ENCODE data around the gene PRR14L. TPM values are rescaled to one million over a fixed set of nuclear protein-coding genes. Genes with fewer than 3 reads are reported as not detected.
"Not testable (repeated sequence)": the region's sequence is repeated elsewhere in the genome, so short reads cannot be mapped to it uniquely, and the experiment has no call there.

PRR14L gene
- 32.8 TPM for polyA plus RNA-seq (2013, experiment 1 of 4)
- polyA plus RNA-seq (2013, experiment 2 of 4), result 45.2 TPM
- polyA plus RNA-seq (2013, experiment 3 of 4), result 19.4 TPM
- 23.1 TPM for polyA plus RNA-seq (2013, experiment 4 of 4)

DNA sequence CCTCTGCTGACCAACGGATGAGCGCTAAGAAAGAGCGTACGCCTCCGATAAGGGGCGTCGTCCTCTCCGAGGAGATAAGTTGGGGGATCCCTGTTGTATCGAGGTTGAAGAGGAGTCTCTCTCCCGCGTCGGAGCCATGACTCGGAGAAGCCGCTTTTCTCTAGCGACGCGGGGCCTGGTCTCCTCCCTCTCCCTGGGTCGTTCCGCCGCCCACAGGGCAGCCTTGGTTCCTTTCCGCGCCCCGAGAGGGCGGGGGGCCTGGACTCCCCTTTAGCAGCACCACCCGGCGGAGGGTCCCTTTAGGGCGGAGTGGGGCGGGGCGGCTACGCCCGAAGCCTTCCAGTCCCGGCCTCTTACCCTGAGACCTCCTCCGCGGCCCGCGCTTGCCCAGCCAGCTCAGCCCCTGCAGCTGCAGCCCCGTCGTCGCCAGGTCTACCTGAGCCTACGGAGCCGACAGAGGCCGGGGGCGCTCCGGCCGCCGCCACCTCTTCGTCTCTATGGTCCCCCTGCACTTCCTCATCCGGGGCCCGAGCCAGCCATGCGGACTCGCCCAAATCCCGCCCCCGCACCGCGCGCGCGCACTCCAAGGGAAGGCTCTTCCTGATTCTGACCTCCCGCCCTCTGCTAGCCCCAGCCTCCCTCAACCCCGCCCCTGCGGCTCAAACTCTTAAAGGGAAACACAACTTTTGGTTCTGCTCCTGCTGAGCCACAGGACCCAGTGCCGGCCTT, at the start of gene PRR14L:
PRR14L (minus strand) TSS at position 497 of the 729 bp plus-strand sequence. CDS start 11,272 bp downstream, outside the sequence.
- Histone ChIP-seq H3K9me3 (ENCODE audit: control insufficient read depth, low read length) (no peaks in the 10 kb centered on the region), H3K27me3 (ENCODE audit: control insufficient read depth, insufficient read depth, low read length, poor library complexity, severe bottlenecking) (no peaks in the 10 kb centered on the region), H3K36me3 (ENCODE audit: control insufficient read depth, insufficient read depth, low read length) (no peaks in the 10 kb centered on the region), H3K4me1 (ENCODE audit: control insufficient read depth, insufficient read depth, low read length) (peaks cover 19% of the 10 kb centered on the region), H3K4me3 (ENCODE audit: insufficient read depth, low read depth, low read length) (peak within 1 kb of the TSS; percentile 92), H3K27ac (ENCODE audit: insufficient read depth, low read depth, low read length, poor library complexity, severe bottlenecking) (peak within 1 kb of the TSS; percentile 90)
- WGBS, 2 experiments, result 0% methylated on average over 62 of the region's 62 CpGs

DNA sequence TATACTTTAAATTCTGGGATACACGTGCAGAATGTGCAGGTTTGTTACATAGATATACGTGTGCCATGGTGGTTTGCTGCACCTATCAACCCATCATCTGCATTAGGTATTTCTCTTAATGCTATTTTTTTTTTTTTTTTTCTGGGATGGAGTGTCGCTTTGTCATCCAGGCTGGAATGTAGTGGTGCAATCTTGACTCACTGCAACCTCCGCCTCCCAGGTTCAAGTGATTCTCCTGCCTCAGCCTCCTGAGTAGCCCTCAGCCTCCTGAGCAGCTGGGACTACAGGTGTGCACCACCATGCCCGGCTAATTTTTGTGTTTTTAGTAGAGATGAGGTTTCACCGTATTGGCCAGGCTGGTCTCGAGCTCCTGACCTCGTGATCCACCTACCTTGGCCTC, 49.4 kb upstream of the PRR14L start:
- H3K9me3 ChIP-seq (ENCODE audit: control insufficient read depth, low read length); H3K4me3 ChIP-seq (ENCODE audit: insufficient read depth, low read depth, low read length); H3K4me1 ChIP-seq (ENCODE audit: control insufficient read depth, insufficient read depth, low read length); H3K27me3 ChIP-seq (ENCODE audit: control insufficient read depth, insufficient read depth, low read length, poor library complexity, severe bottlenecking); H3K27ac ChIP-seq (ENCODE audit: insufficient read depth, low read depth, low read length, poor library complexity, severe bottlenecking): not testable (repeated sequence)
- WGBS, 2 experiments, result 84 to 97% methylated on average over 6 to 8 of the region's 8 CpGs
- H3K36me3 ChIP-seq (ENCODE audit: control insufficient read depth, insufficient read depth, low read length), result peaks cover 20% of the 10 kb centered on the region

DNA sequence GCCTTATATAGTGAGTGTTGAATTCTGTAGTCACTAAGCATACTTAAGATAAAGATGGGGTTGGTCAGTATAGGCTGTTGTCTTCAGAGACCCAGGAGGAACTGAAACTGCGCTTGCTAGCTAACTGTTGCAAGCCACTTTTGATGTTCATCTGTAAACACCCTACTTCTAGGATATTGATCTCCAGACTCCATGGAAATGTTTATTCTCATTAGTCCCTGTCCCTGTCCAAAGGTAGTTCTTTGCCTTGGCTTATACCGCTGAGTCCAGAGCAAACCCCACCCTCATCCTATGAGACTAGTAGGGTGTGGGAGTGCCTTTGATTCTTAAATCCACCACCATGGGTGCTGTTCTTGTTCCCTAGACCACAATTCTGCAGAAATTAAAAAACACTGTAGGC, 40.3 kb upstream of the PRR14L start:
- no peaks in the 10 kb centered on the region for H3K27me3 ChIP-seq (ENCODE audit: control insufficient read depth, insufficient read depth, low read length, poor library complexity, severe bottlenecking)
- H3K4me1 ChIP-seq (ENCODE audit: control insufficient read depth, insufficient read depth, low read length), result no peaks in the 10 kb centered on the region
- H3K27ac ChIP-seq (ENCODE audit: insufficient read depth, low read depth, low read length, poor library complexity, severe bottlenecking), result no peak overlapping the region
- H3K9me3 ChIP-seq (ENCODE audit: control insufficient read depth, low read length), result no peaks in the 10 kb centered on the region
- WGBS, 2 experiments, result 94 to 95% methylated on average over 1 to 2 of the region's 2 CpGs
- no peak overlapping the region for H3K4me3 ChIP-seq (ENCODE audit: insufficient read depth, low read depth, low read length)
- no peaks in the 10 kb centered on the region for H3K36me3 ChIP-seq (ENCODE audit: control insufficient read depth, insufficient read depth, low read length)

DNA sequence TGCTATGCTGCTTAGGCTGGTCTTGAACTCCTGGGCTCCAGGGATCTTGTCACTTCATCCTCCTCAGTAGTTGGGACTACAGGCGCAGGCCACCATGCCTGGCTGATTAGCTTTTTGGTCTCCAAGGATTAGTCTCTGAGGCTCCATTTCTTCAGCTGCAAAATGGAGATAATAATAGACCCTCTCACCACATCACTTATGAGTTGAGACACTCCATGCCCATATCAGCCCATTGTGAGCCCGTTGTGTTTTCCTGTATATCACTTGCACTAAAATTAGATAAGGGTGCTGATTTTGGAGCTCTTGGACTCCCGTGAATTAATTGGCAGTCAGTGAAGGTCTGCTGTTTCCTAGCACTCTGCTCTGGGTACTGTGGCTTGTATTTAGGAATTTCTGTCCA, 39.9 kb upstream of the PRR14L start:
- 83 to 92% methylated on average over 3 of the region's 3 CpGs for WGBS, 2 experiments
- H3K27ac ChIP-seq (ENCODE audit: insufficient read depth, low read depth, low read length, poor library complexity, severe bottlenecking), result no peak overlapping the region
- H3K9me3 ChIP-seq (ENCODE audit: control insufficient read depth, low read length), result no peaks in the 10 kb centered on the region
- H3K4me3 ChIP-seq (ENCODE audit: insufficient read depth, low read depth, low read length), result no peak overlapping the region
- no peaks in the 10 kb centered on the region for H3K4me1 ChIP-seq (ENCODE audit: control insufficient read depth, insufficient read depth, low read length)
- H3K36me3 ChIP-seq (ENCODE audit: control insufficient read depth, insufficient read depth, low read length), result no peaks in the 10 kb centered on the region
- H3K27me3 ChIP-seq (ENCODE audit: control insufficient read depth, insufficient read depth, low read length, poor library complexity, severe bottlenecking), result no peaks in the 10 kb centered on the region

DNA sequence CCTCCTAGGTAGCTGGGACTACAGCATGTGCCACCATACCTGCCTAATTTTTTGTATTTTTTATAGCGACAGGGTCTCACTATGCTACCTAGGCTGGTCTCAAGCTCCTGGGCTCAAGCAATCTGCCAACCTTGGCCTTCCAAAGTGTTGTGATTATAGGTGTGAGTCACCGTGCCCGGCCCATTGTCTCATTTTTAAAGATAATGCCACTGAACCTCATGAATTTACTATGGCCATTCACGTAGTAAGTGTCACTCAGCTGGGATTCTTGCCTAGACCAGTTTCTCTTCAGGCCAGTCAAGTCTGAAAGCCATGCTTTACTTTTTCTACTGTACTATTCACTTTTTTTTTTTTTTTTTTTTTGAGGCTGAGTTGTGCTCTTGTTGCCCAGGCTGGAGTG, 26.3 kb upstream of the PRR14L start:
- Histone ChIP-seq H3K9me3 (ENCODE audit: control insufficient read depth, low read length) (no peaks in the 10 kb centered on the region), H3K27me3 (ENCODE audit: control insufficient read depth, insufficient read depth, low read length, poor library complexity, severe bottlenecking) (no peaks in the 10 kb centered on the region), H3K4me3 (ENCODE audit: insufficient read depth, low read depth, low read length) (no peak overlapping the region), H3K36me3 (ENCODE audit: control insufficient read depth, insufficient read depth, low read length) (peaks cover 7% of the 10 kb centered on the region), H3K4me1 (ENCODE audit: control insufficient read depth, insufficient read depth, low read length) (no peaks in the 10 kb centered on the region), H3K27ac (ENCODE audit: insufficient read depth, low read depth, low read length, poor library complexity, severe bottlenecking) (no peak overlapping the region)
- WGBS, 2 experiments, result 90 to 94% methylated on average over 4 of the region's 4 CpGs

DNA sequence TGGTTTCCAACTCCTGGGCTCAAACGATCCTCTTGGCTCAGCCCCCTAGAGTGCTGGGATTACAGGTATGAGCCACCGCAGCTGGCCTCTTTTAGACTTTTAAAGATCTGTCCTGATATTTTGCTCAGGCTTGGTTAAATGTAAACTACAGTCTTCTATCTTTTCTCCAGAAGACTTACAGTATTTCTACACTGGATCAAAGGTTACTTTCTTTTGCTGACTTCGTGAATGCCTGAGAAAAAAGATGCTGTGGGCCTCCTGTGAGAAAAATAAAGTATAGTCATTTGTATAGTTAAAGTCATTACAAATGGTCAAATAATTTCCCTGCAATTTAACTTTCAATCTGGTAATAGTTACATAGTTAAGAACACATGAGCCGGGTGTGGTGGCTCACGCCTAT, 23.5 kb upstream of the PRR14L start:
- no peaks in the 10 kb centered on the region for H3K27me3 ChIP-seq (ENCODE audit: control insufficient read depth, insufficient read depth, low read length, poor library complexity, severe bottlenecking)
- no peaks in the 10 kb centered on the region for H3K9me3 ChIP-seq (ENCODE audit: control insufficient read depth, low read length)
- no peaks in the 10 kb centered on the region for H3K4me1 ChIP-seq (ENCODE audit: control insufficient read depth, insufficient read depth, low read length)
- H3K36me3 ChIP-seq (ENCODE audit: control insufficient read depth, insufficient read depth, low read length), result peaks cover 10% of the 10 kb centered on the region
- WGBS, 2 experiments, result 92 to 96% methylated on average over 4 to 5 of the region's 5 CpGs
- no peak overlapping the region for H3K4me3 ChIP-seq (ENCODE audit: insufficient read depth, low read depth, low read length)
- no peak overlapping the region for H3K27ac ChIP-seq (ENCODE audit: insufficient read depth, low read depth, low read length, poor library complexity, severe bottlenecking)

DNA sequence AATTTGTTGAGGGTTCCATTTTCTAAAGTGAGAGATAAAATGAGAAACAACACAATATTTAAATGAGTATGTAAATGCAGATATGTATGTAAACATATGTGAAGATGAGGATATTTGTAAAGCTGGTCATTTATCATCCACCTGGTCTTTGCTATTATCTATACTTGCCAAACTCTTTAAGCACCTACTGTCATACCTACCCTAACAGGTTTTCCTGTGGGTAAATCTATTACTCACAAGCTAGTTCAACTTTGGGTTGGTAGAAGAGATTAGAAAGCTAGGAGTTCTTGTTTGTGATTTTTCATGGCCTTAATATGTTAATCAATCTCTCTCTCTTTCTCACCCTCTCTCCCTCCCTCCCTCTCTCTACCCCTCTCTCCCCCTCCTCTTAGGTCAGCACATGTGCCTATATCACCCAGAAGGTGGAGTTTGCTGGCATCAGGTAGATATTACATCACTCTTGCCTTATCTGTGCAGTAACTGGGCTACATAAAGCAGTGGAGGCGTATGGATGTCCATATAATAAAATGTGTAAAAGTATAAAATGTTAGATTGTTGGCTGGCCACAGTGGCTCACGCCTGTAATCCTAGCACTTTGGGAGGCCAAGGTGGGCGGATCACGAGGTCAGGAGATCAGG, 18.6 kb upstream of the PRR14L start:
- no peaks in the 10 kb centered on the region for H3K9me3 ChIP-seq (ENCODE audit: control insufficient read depth, low read length)
- no peak overlapping the region for H3K27ac ChIP-seq (ENCODE audit: insufficient read depth, low read depth, low read length, poor library complexity, severe bottlenecking)
- H3K4me1 ChIP-seq (ENCODE audit: control insufficient read depth, insufficient read depth, low read length), result no peaks in the 10 kb centered on the region
- H3K27me3 ChIP-seq (ENCODE audit: control insufficient read depth, insufficient read depth, low read length, poor library complexity, severe bottlenecking), result no peaks in the 10 kb centered on the region
- peaks cover 15% of the 10 kb centered on the region for H3K36me3 ChIP-seq (ENCODE audit: control insufficient read depth, insufficient read depth, low read length)
- WGBS, 2 experiments, result 90 to 94% methylated on average over 4 of the region's 4 CpGs
- H3K4me3 ChIP-seq (ENCODE audit: insufficient read depth, low read depth, low read length), result no peak overlapping the region

DNA sequence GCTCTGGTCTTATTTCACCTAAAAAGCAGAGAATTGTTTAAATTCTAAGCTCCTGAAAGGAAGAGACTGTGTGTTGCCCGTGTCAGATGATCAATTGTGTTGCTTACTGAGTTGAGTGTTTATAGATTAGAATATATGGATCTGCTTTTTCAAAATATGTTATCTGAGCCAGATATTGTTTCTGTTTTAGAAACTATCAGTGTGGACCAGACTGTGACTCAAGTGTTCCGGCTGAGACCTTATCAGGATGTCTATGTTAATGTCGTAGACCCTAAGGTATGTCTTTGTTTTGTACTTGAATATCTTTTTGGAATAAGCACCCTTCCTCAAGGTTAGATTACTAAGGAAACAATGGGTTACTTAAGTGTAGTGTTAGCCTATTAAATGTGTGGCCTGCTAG, 14.9 kb upstream of the PRR14L start:
- H3K4me1 ChIP-seq (ENCODE audit: control insufficient read depth, insufficient read depth, low read length), result no peaks in the 10 kb centered on the region
- no peak overlapping the region for H3K27ac ChIP-seq (ENCODE audit: insufficient read depth, low read depth, low read length, poor library complexity, severe bottlenecking)
- no peaks in the 10 kb centered on the region for H3K27me3 ChIP-seq (ENCODE audit: control insufficient read depth, insufficient read depth, low read length, poor library complexity, severe bottlenecking)
- H3K4me3 ChIP-seq (ENCODE audit: insufficient read depth, low read depth, low read length), result no peak overlapping the region
- peaks cover 12% of the 10 kb centered on the region for H3K36me3 ChIP-seq (ENCODE audit: control insufficient read depth, insufficient read depth, low read length)
- 97 to 99% methylated on average over 3 of the region's 3 CpGs for WGBS, 2 experiments
- H3K9me3 ChIP-seq (ENCODE audit: control insufficient read depth, low read length), result no peaks in the 10 kb centered on the region

DNA sequence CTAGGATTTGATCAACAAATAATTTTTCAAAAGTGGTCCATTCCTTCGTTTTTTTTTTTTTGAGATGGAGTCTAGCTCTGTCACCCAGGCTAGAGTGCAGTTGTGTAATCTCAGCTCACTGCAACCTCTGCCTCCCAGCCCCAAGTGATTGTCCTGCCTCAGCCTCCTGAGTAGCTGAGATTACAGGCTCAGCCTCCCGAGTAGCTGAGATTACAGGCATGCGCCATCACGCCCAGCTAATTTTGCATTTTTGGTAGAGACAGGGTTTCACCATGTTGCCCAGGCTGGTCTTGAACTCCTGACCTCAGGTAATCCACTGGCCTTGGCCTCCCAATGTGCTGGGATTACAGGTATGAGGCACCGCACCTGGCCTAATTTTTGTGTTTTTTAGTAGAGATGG, 8.9 kb upstream of the PRR14L start:
- not testable (repeated sequence) for H3K4me1 ChIP-seq (ENCODE audit: control insufficient read depth, insufficient read depth, low read length); H3K9me3 ChIP-seq (ENCODE audit: control insufficient read depth, low read length); H3K27ac ChIP-seq (ENCODE audit: insufficient read depth, low read depth, low read length, poor library complexity, severe bottlenecking); H3K36me3 ChIP-seq (ENCODE audit: control insufficient read depth, insufficient read depth, low read length); H3K4me3 ChIP-seq (ENCODE audit: insufficient read depth, low read depth, low read length); H3K27me3 ChIP-seq (ENCODE audit: control insufficient read depth, insufficient read depth, low read length, poor library complexity, severe bottlenecking)
- 93 to 94% methylated on average over 5 of the region's 5 CpGs for WGBS, 2 experiments

DNA sequence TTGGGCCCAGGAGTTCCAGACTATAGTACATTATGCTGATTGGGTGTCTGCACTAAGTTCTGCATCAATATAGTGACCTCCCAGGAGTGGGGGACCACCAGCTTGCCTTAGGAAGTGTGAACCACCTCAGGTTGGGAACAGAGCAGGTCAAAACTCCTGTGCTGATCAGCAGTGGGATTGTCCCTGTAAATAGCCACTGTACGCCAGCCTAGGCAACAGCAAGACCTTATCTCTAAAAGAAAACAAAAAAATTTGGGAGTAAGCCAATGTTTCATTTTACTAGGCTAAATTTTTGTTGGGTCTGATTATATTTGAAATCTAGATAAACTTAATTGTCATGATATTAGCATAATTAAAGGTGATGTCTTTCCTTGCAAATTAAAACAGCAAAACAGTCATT, 7.3 kb upstream of the PRR14L start:
- Histone ChIP-seq H3K36me3 (ENCODE audit: control insufficient read depth, insufficient read depth, low read length) (no peaks in the 10 kb centered on the region), H3K27me3 (ENCODE audit: control insufficient read depth, insufficient read depth, low read length, poor library complexity, severe bottlenecking) (no peaks in the 10 kb centered on the region), H3K4me3 (ENCODE audit: insufficient read depth, low read depth, low read length) (no peak overlapping the region), H3K4me1 (ENCODE audit: control insufficient read depth, insufficient read depth, low read length) (peaks cover 9% of the 10 kb centered on the region), H3K9me3 (ENCODE audit: control insufficient read depth, low read length) (no peaks in the 10 kb centered on the region), H3K27ac (ENCODE audit: insufficient read depth, low read depth, low read length, poor library complexity, severe bottlenecking) (no peak overlapping the region)
- 91 to 100% methylated on average over 1 of the region's 1 CpG for WGBS, 2 experiments
